K562 (cell line): Measurements from ENCODE around the gene CELF4. TPM values are rescaled to one million over a fixed set of nuclear protein-coding genes. Genes with fewer than 3 reads are reported as not detected.

Experiments
- ATAC-seq: fragments of 200-7000 bp; cut with Tn5 transposase; 3 replicates; pipeline ENCODE4 v1.9.1; 2020; ENCODE audit warnings: moderate library complexity
- BruUV-seq: library from RNA; stranded (reverse); fragments of 400-500 nt; replicated peaks from 2 replicates; lab custom pipeline; 2021; lab: Mats Ljungman, UMichigan
- CTCF ChIA-PET: fragments of 300-600 bp; formaldehyde crosslinking; extraction: SDS; loops from one replicate; lab custom pipeline; 2021; ENCODE audit warnings: low intra/inter-chr PET ratio; lab: Yijun Ruan, JAX
- POLR2A ChIA-PET: fragments of 300-600, 350-650 bp; sonication (Branson Sonifier 250); formaldehyde crosslinking; extraction: SDS; loops from one replicate; lab custom pipeline; 2021; ENCODE audit warnings: antibody characterized with exemption, inconsistent platforms; lab: Yijun Ruan, JAX
- DNase-seq, 4 experiments: peaks; one replicate each; pipeline versions ENCODE4 v3.0.0 to v3.0.0-alpha.2; 2011 to 2018; ENCODE audit warnings: low spot score in 3 of 4, mixed read lengths in 3 of 4; ENCODE audit errors: extremely low read depth in 1 of 4
- FAIRE-seq: peaks from 2 replicates; lab custom pipeline; 2011; peaks lifted over from hg19 to GRCh38; lab: Jason Lieb, UNC
- H2AFZ ChIP-seq: 2 replicates; pipeline ENCODE4 v1.6.0; 2011; ENCODE audit warnings: low read depth, low read length, control low read depth, inconsistent platforms
- H3K27ac ChIP-seq: fragments of 200-600 bp; 3 replicates; pipeline ENCODE4 v1.8.0; 2011; ENCODE audit warnings: low read depth, mild to moderate bottlenecking, control low read depth, inconsistent platforms, low read length, moderate library complexity, mixed read lengths; ENCODE audit errors: extremely low read depth
- H3K27me3 ChIP-seq, 2 experiments: fragments of 300-600 bp in 1 of 2; 2 replicates in 1 of 2; 3 replicates in 1 of 2; pipeline versions ENCODE4 v1.6.0 to v1.8.0; 2011; ENCODE audit warnings: inconsistent platforms in 2 of 2, low read length in 2 of 2, mild to moderate bottlenecking in 1 of 2, mixed read lengths in 1 of 2, moderate library complexity in 1 of 2; ENCODE audit not compliant: control insufficient read depth in 2 of 2, insufficient read depth in 2 of 2
- H3K36me3 ChIP-seq: fragments of 300-600 bp; 3 replicates; pipeline ENCODE4 v1.8.0; 2011; ENCODE audit warnings: mild to moderate bottlenecking, low read length, inconsistent platforms; ENCODE audit not compliant: control insufficient read depth, insufficient read depth
- H3K4me1 ChIP-seq, 2 experiments: fragments of 200-600 bp in 1 of 2; replicated peaks in 1 of 2; 2 replicates in 1 of 2; 3 replicates in 1 of 2; pipeline versions ENCODE4 v1.5.1 to v1.8.0; 2011; ENCODE audit warnings: inconsistent platforms in 2 of 2, low read length in 2 of 2, mild to moderate bottlenecking in 1 of 2, mixed read lengths in 1 of 2, moderate library complexity in 1 of 2; ENCODE audit not compliant: control insufficient read depth in 2 of 2, insufficient read depth in 2 of 2
- H3K4me2 ChIP-seq: 2 replicates; pipeline ENCODE4 v1.6.1; 2011; ENCODE audit warnings: low read length, control low read depth, inconsistent platforms, mixed read lengths; ENCODE audit not compliant: insufficient read depth
- H3K4me3 ChIP-seq: fragments of 200-600 bp; sonication (generic), shearing (Covaris generic); 2 replicates; pipeline ENCODE4 v1.5.1; 2016; ENCODE audit warnings: control low read depth, inconsistent platforms
- H3K79me2 ChIP-seq: fragments of 200-600 bp; 3 replicates; pipeline ENCODE4 v1.8.0; 2011; ENCODE audit warnings: low read length, inconsistent platforms; ENCODE audit not compliant: control insufficient read depth, insufficient read depth
- H3K9ac ChIP-seq, 2 experiments: 2 replicates each; pipeline versions ENCODE4 v1.6.0 to v1.6.1; 2011; ENCODE audit warnings: low read depth in 2 of 2, low read length in 2 of 2, control low read depth in 1 of 2, inconsistent platforms in 1 of 2, mild to moderate bottlenecking in 1 of 2, mixed read lengths in 1 of 2; ENCODE audit not compliant: insufficient read depth in 1 of 2
- H3K9me1 ChIP-seq: one replicate; pipeline ENCODE4 v1.6.0; 2011; ENCODE audit warnings: inconsistent platforms, mild to moderate bottlenecking, low read length, moderate library complexity; ENCODE audit not compliant: control insufficient read depth, insufficient read depth
- H3K9me3 ChIP-seq: replicated peaks from 2 replicates; pipeline ENCODE4 v1.5.1; 2011; ENCODE audit warnings: low read depth, low read length, inconsistent platforms; ENCODE audit not compliant: control insufficient read depth, insufficient read depth
- H4K20me1 ChIP-seq: replicated peaks from 2 replicates; pipeline ENCODE4 v1.6.1; 2011; ENCODE audit warnings: low read length, inconsistent platforms, mixed read lengths; ENCODE audit not compliant: control insufficient read depth, insufficient read depth
- CHD1 ChIP-seq: fragments of 200-600 bp; sonication (generic); IDR thresholded peaks from one replicate; pipeline ENCODE4 v1.6.1; 2012; ENCODE audit warnings: mild to moderate bottlenecking, moderate library complexity, low read length, inconsistent platforms
- SMARCA4 ChIP-seq: fragments of 450-650 bp; IDR thresholded peaks from 2 replicates; pipeline ENCODE4 v1.6.1; 2016
- SNAPC5 ChIP-seq: fragments of 250-450 bp; sonication (Bioruptor Pico); IDR thresholded peaks from 2 replicates; pipeline ENCODE4 v1.8.0; 2021; ENCODE audit warnings: moderate library complexity, mild to moderate bottlenecking, inconsistent platforms
- ZBTB33 ChIP-seq: sonication (generic); formaldehyde crosslinking; IDR thresholded peaks from 2 replicates; pipeline ENCODE4 v1.8.1; 2023; ENCODE audit warnings: mild to moderate bottlenecking, missing genetic modification reagents
- WGBS: fragments of 100-300 bp; shearing (Covaris generic); methylation state at CpG from one replicate; pipeline ENCODE4 v1.1.6; 2016; ENCODE audit warnings: low coverage, mixed read lengths; ENCODE audit not compliant: insufficient coverage; ENCODE audit errors: missing lambda C conversion rate; 5-methylcytosine and 5-hydroxymethylcytosine counted together
- in situ Hi-C: fragments of 300-500 bp; cut with MboI; formaldehyde crosslinking; loops from 4 replicates; pipeline ENCODE4 v1.15.0; 2018; ENCODE audit warnings: inconsistent platforms, mixed read lengths
- intact Hi-C: fragments of 100-400 bp; cut with micrococcal nuclease; formaldehyde crosslinking; loops from 2 replicates; pipeline ENCODE4 v1.14.2; 2022
- polyA plus RNA-seq, 8 experiments: library from polyadenylated mRNA; depleted of rRNA in 4 of 8; stranded (reverse) in 5 of 8; unstranded in 3 of 8; fragments of >200 nt; fragmentation: Nextera tagmentation in 2 of 8; fragmentation: Illumina TruSeq in 1 of 8; extraction: Ambion mirVana in 2 of 8; extraction: Trizol in 1 of 8; gene quantifications; 2 replicates each; pipeline versions ENCODE4 v1.2.1 to v1.2.3, GENCODE V29; 2011 to 2014; ENCODE audit warnings: inconsistent platforms in 1 of 8, missing spikeins in 1 of 8
- total RNA-seq, 7 experiments: library from RNA; depleted of rRNA in 6 of 7; stranded (reverse); fragments of >200 nt in 6 of 7; fragmentation: Illumina TruSeq in 2 of 7; extraction: Trizol in 2 of 7; gene quantifications; 2 replicates each; pipeline versions ENCODE4 v1.2.1 to v1.2.3, GENCODE V29; 2011 to 2021; ENCODE audit warnings: low replicate concordance in 1 of 7
- TF ChIP-seq, protein P1 (sequence below): fragments of 450-650 bp; formaldehyde crosslinking; IDR thresholded peaks from 2 replicates; pipeline ENCODE4 v1.4.0; 2020; ENCODE audit warnings: mild to moderate bottlenecking, mixed read lengths
- TF ChIP-seq, protein P2 (sequence below): fragments of 450-650 bp; formaldehyde crosslinking; IDR thresholded peaks from 2 replicates; pipeline ENCODE4 v1.4.0; 2020; ENCODE audit warnings: mild to moderate bottlenecking, moderate library complexity
- TF ChIP-seq, protein P3 (sequence below): sonication (generic); formaldehyde crosslinking; IDR thresholded peaks from 2 replicates; pipeline ENCODE4 v1.8.0; 2022; ENCODE audit warnings: mild to moderate bottlenecking, missing genetic modification reagents, borderline replicate concordance

CELF4 gene
- total and polyA plus RNA-seq, 9 of the 15 experiments (the other 6 are each of a cell fraction or from before 2014, with no cell fraction given): 0.04 to 0.24 (median 0.07) TPM; not detected in 3

DNA sequence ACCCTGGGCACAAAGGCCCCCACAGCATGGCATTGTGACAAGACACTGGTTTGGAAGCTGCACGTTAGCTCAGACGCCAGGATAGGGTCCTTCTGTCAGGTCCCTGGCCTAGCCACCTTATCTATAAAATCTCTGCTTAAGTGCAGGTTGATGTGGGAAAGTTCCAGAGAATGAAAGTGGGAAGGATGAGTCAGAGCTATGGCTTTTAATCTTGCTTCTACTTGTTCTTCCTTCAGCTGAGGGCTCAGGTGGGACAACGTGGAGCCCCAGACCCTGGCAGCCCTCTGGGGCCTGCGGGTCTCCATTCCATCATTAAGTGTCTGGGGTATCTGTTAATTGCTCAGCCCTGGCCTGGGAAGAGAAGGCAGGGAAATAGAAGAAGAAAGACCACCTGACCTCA, 64.5 kb downstream of the CELF4 start:
- ChIA-PET CTCF (no interaction called here), POLR2A (interaction anchor here (0.7 kb wide), 1 partner anchor 58 kb away, joined by 3 read pairs; no protein-coding TSS in a partner anchor)
- no peaks in the 10 kb centered on the region for H3K79me2 ChIP-seq
- no peaks in the 10 kb centered on the region for H3K4me1 ChIP-seq
- H3K4me2 ChIP-seq: no peak overlapping the region
- no peaks in the 10 kb centered on the region for H3K9me1 ChIP-seq
- DNase-seq (no peak), ATAC-seq (no peak), FAIRE-seq (no peak)
- H2AFZ ChIP-seq: no peak overlapping the region
- 2% methylated on average over 4 of the region's 4 CpGs for WGBS
- no peak overlapping the region for H3K4me3 ChIP-seq
- in situ Hi-C loops (no loop called here), intact Hi-C loops (no loop called here)
- TF ChIP-seq SNAPC5 (CRISPR knock-in tag) (no peak), CHD1 (no peak)
- TF ChIP-seq, protein P1, sequence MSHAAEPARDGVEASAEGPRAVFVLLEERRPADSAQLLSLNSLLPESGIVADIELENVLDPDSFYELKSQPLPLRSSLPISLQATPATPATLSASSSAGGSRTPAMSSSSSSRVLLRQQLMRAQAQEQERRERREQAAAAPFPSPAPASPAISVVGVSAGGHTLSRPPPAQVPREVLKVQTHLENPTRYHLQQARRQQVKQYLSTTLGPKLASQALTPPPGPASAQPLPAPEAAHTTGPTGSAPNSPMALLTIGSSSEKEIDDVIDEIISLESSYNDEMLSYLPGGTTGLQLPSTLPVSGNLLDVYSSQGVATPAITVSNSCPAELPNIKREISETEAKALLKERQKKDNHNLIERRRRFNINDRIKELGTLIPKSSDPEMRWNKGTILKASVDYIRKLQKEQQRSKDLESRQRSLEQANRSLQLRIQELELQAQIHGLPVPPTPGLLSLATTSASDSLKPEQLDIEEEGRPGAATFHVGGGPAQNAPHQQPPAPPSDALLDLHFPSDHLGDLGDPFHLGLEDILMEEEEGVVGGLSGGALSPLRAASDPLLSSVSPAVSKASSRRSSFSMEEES (CRISPR knock-in tag): no peak
- BruUV-seq: no TSS peak
- H3K9me3 ChIP-seq: no peaks in the 10 kb centered on the region
- H3K36me3 ChIP-seq: no peaks in the 10 kb centered on the region
- no peak overlapping the region for H3K27ac ChIP-seq
- 0 out of 2 replicates have a peak, but pooled peaks cover 4% of the 10 kb centered on the region for H4K20me1 ChIP-seq
- H3K27me3 ChIP-seq: no peaks in the 10 kb centered on the region; a peak in 2 of 5 replicates
- no peak overlapping the region for H3K9ac ChIP-seq

GRCh38 chr18:37499913-37500312, 65.7 kb downstream of the CELF4 start:
- BruUV-seq: no TSS peak
- TF ChIP-seq ZBTB33 (no peak), SMARCA4 (no peak)
- TF ChIP-seq, protein P2, sequence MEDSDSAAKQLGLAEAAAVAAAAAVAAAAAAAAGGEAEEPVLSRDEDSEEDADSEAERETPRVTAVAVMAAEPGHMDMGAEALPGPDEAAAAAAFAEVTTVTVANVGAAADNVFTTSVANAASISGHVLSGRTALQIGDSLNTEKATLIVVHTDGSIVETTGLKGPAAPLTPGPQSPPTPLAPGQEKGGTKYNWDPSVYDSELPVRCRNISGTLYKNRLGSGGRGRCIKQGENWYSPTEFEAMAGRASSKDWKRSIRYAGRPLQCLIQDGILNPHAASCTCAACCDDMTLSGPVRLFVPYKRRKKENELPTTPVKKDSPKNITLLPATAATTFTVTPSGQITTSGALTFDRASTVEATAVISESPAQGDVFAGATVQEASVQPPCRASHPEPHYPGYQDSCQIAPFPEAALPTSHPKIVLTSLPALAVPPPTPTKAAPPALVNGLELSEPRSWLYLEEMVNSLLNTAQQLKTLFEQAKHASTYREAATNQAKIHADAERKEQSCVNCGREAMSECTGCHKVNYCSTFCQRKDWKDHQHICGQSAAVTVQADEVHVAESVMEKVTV: no peak
- TF ChIP-seq, protein P3, sequence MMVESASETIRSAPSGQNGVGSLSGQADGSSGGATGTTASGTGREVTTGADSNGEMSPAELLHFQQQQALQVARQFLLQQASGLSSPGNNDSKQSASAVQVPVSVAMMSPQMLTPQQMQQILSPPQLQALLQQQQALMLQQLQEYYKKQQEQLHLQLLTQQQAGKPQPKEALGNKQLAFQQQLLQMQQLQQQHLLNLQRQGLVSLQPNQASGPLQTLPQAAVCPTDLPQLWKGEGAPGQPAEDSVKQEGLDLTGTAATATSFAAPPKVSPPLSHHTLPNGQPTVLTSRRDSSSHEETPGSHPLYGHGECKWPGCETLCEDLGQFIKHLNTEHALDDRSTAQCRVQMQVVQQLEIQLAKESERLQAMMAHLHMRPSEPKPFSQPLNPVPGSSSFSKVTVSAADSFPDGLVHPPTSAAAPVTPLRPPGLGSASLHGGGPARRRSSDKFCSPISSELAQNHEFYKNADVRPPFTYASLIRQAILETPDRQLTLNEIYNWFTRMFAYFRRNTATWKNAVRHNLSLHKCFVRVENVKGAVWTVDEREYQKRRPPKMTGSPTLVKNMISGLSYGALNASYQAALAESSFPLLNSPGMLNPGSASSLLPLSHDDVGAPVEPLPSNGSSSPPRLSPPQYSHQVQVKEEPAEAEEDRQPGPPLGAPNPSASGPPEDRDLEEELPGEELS: no peak

More at GRCh38 chr18:37499913-37500312, 65.7 kb downstream of the CELF4 start:
- Histone ChIP-seq H3K27ac (no peak overlapping the region), H3K9ac (no peak overlapping the region; a peak in 1 of 4 replicates), H3K27me3 (no peaks in the 10 kb centered on the region; a peak in 2 of 5 replicates), H3K36me3 (no peaks in the 10 kb centered on the region), H3K79me2 (no peaks in the 10 kb centered on the region), H3K4me3 (no peak overlapping the region), H4K20me1 (0 out of 2 replicates have a peak, but pooled peaks cover 4% of the 10 kb centered on the region), H3K4me1 (no peaks in the 10 kb centered on the region), H2AFZ (no peak overlapping the region), H3K4me2 (no peak overlapping the region), H3K9me1 (no peaks in the 10 kb centered on the region), H3K9me3 (no peaks in the 10 kb centered on the region)
- intact Hi-C loops: no loop called here
- WGBS: 0% methylated on average over 8 of the region's 10 CpGs
- ATAC-seq (no peak), DNase-seq (no peak), FAIRE-seq (no peak)
- ChIA-PET CTCF (no interaction called here), POLR2A (no interaction called here)
- in situ Hi-C loops: loop anchor here (25.0 kb wide), 1 partner anchor 563 kb away; no protein-coding TSS in a partner anchor
